PFSK-1 (cell line): ENCODE measurements around the gene EPHA4.

Experiments used
- FOXP2 ChIP-seq: optimal IDR thresholded peaks from 2 replicates; pipeline ENCODE3; 2011; ENCODE audit warnings: borderline replicate concordance, control low read depth, inconsistent platforms; ENCODE audit not compliant: insufficient read depth; ENCODE audit errors: extremely low read length, extremely low read depth
- POLR2AphosphoS5 ChIP-seq: IDR thresholded peaks from 2 replicates; pipeline ENCODE4 v1.6.1; 2012; ENCODE audit warnings: low read depth, mild to moderate bottlenecking, control low read depth, low read length, moderate library complexity
- REST ChIP-seq, 2 experiments: IDR thresholded peaks; 2 replicates each; pipeline versions ENCODE4 v1.6.1 to v1.8.0; 2011 to 2012; ENCODE audit warnings: low read depth in 2 of 2, low read length in 2 of 2, control low read depth in 1 of 2, inconsistent platforms in 1 of 2, mild to moderate bottlenecking in 1 of 2, moderate library complexity in 1 of 2; ENCODE audit not compliant: insufficient read depth in 1 of 2
- TAF1 ChIP-seq: IDR thresholded peaks from 2 replicates; pipeline ENCODE4 v1.6.1; 2012; ENCODE audit warnings: low read length, control low read depth, borderline replicate concordance; ENCODE audit not compliant: insufficient read depth

- TF ChIP-seq TAF1 = no peak
- TF ChIP-seq POLR2AphosphoS5 = no peak
- peak; percentile 71 for TF ChIP-seq FOXP2
- TF ChIP-seq REST (IDR thresholded peaks at IDR 0.05; ENCODE audit: insufficient read depth in 1 of 2, low read depth in 2 of 2, low read length in 2 of 2) = no peak
Measured at GRCh38 chr2:221573430-221574230, 1.5 kb upstream of the EPHA4 start.
